Measurements from ENCODE around the gene AGO3.
A peak's percentile ranks its signal among the peaks of the same experiment; 100 is the strongest.

AGO3 gene

DNA sequence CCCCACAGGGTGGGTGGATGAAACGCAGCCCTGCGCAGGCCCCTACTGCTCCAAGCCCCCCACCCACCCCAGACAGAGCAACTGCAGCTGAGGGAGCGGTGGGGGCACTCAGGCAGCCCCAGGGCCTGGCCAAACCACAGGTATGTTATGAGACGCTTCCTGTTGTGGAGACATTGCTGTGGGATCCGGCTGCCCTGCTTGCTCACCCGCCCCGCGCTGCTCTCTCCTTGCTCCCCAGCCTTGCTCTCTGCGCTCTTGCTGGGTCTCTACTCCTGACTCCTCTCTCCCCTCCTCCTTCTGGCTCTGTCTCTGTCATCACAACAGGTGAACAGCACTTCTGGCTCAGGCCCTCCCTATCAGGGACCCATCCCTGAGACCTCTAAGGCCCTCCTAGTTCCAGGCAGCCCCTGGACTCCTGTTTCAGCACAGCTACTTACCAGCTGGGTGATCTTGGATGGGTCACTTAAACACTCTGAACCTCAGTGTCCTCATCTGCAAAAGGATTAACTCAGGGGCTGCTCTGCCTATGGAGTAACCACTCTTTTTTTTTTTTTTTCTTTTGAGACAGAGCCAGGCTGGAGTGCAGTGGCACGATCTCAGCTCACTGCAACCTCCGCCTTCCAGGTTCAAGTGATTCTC, 178.3 kb downstream of the AGO3 start:
- H3K9me3 ChIP-seq (ENCODE audit: control insufficient read depth, low read length): no peaks in the 10 kb centered on the region
- H3K4me1 ChIP-seq (ENCODE audit: control insufficient read depth, insufficient read depth, low read length, poor library complexity, severe bottlenecking): peaks cover 9% of the 10 kb centered on the region
- 93 to 96% methylated on average over 5 to 7 of the region's 11 CpGs for WGBS, 2 experiments (ENCODE audit: insufficient coverage in 2 of 2)
- no peak overlapping the region for H3K27ac ChIP-seq (ENCODE audit: low read depth, low read length, severe bottlenecking)
- no peaks in the 10 kb centered on the region for H3K36me3 ChIP-seq (ENCODE audit: control insufficient read depth, insufficient read depth, low read length)
- no peak overlapping the region for H3K4me3 ChIP-seq (ENCODE audit: extremely low read depth, insufficient read depth, low read length, poor library complexity, severe bottlenecking)

GRCh38 chr1:36111151-36111550, 180.2 kb downstream of the AGO3 start:
- H3K4me3 ChIP-seq (ENCODE audit: extremely low read depth, insufficient read depth, low read length, poor library complexity, severe bottlenecking): no peak overlapping the region
- 82 to 86% methylated on average over 3 to 4 of the region's 4 CpGs for WGBS, 2 experiments (ENCODE audit: insufficient coverage in 2 of 2)
- H3K4me1 ChIP-seq (ENCODE audit: control insufficient read depth, insufficient read depth, low read length, poor library complexity, severe bottlenecking): peaks cover 11% of the 10 kb centered on the region
- no peaks in the 10 kb centered on the region for H3K9me3 ChIP-seq (ENCODE audit: control insufficient read depth, low read length)
- H3K36me3 ChIP-seq (ENCODE audit: control insufficient read depth, insufficient read depth, low read length): no peaks in the 10 kb centered on the region
- H3K27ac ChIP-seq (ENCODE audit: low read depth, low read length, severe bottlenecking): no peak overlapping the region

- Histone ChIP-seq H3K27ac (ENCODE audit: low read depth, low read length, severe bottlenecking) (no peak overlapping the region), H3K9me3 (ENCODE audit: control insufficient read depth, low read length) (no peaks in the 10 kb centered on the region), H3K4me1 (ENCODE audit: control insufficient read depth, insufficient read depth, low read length, poor library complexity, severe bottlenecking) (peaks cover 10% of the 10 kb centered on the region), H3K36me3 (ENCODE audit: control insufficient read depth, insufficient read depth, low read length) (no peaks in the 10 kb centered on the region), H3K4me3 (ENCODE audit: extremely low read depth, insufficient read depth, low read length, poor library complexity, severe bottlenecking) (no peak overlapping the region)
- WGBS, 2 experiments (ENCODE audit: insufficient coverage in 2 of 2): 92 to 93% methylated on average over 9 of the region's 9 CpGs
Measured at GRCh38 chr1:36112823-36113222, 181.9 kb downstream of the AGO3 start.

DNA sequence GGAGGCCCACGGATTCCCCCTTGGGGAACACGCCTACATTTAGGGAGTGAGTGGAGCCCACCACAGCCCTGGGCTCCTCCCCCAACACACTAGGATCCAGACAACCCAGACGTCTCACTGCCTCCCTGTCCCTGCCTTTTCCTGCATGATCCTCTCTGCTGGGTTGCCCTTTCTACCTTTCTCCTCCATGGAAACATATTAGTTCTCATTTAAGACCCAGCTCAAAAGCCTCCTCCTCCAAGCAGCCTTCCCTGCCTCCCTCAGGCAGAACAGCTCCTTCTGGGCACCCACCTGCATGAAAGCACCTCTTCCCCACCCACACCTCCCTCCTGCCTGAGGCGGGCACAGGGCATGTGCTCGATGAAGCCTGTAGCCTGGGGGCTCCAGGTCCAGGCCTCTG, 183.5 kb downstream of the AGO3 start:
- Histone ChIP-seq H3K9me3 (ENCODE audit: control insufficient read depth, low read length) (no peaks in the 10 kb centered on the region), H3K27ac (ENCODE audit: low read depth, low read length, severe bottlenecking) (no peak overlapping the region), H3K4me3 (ENCODE audit: extremely low read depth, insufficient read depth, low read length, poor library complexity, severe bottlenecking) (no peak overlapping the region), H3K36me3 (ENCODE audit: control insufficient read depth, insufficient read depth, low read length) (no peaks in the 10 kb centered on the region), H3K4me1 (ENCODE audit: control insufficient read depth, insufficient read depth, low read length, poor library complexity, severe bottlenecking) (peaks cover 4% of the 10 kb centered on the region)
- 74 to 75% methylated on average over 4 to 5 of the region's 5 CpGs for WGBS, 2 experiments (ENCODE audit: insufficient coverage in 2 of 2)

GRCh38 chr1:36115200-36115669, 184.3 kb downstream of the AGO3 start:
- H3K4me3 ChIP-seq (ENCODE audit: extremely low read depth, insufficient read depth, low read length, poor library complexity, severe bottlenecking): no peak overlapping the region
- peaks cover 3% of the 10 kb centered on the region for H3K4me1 ChIP-seq (ENCODE audit: control insufficient read depth, insufficient read depth, low read length, poor library complexity, severe bottlenecking)
- no peaks in the 10 kb centered on the region for H3K9me3 ChIP-seq (ENCODE audit: control insufficient read depth, low read length)
- H3K36me3 ChIP-seq (ENCODE audit: control insufficient read depth, insufficient read depth, low read length): no peaks in the 10 kb centered on the region
- no peak overlapping the region for H3K27ac ChIP-seq (ENCODE audit: low read depth, low read length, severe bottlenecking)
- 76 to 77% methylated on average over 15 to 17 of the region's 18 CpGs for WGBS, 2 experiments (ENCODE audit: insufficient coverage in 2 of 2)

DNA sequence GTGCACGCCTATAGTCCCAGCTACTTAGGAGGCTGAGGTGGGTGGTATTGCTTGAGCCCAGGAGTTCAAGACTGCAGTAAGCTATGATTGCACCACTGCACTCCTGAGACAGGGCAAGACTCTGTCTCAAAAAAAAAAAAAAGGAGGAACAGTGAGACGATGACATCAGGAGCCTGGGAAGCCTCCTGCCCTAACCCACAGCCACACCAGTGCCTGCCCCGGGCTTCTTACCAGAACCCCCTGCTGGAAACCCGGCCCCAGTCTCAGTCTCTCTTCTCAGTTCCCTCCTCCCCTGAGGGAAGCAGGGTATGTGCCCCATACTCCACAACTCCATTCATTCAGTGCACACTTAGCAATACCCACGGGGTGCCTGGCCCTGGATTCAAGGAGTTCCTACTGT, 185.0 kb downstream of the AGO3 start:
- WGBS, 2 experiments (ENCODE audit: insufficient coverage in 2 of 2): 67 to 70% methylated on average over 3 to 5 of the region's 5 CpGs
- Histone ChIP-seq H3K4me3 (ENCODE audit: extremely low read depth, insufficient read depth, low read length, poor library complexity, severe bottlenecking) (no peak overlapping the region), H3K36me3 (ENCODE audit: control insufficient read depth, insufficient read depth, low read length) (no peaks in the 10 kb centered on the region), H3K4me1 (ENCODE audit: control insufficient read depth, insufficient read depth, low read length, poor library complexity, severe bottlenecking) (peaks cover 3% of the 10 kb centered on the region), H3K9me3 (ENCODE audit: control insufficient read depth, low read length) (no peaks in the 10 kb centered on the region), H3K27ac (ENCODE audit: low read depth, low read length, severe bottlenecking) (no peak overlapping the region)

- Histone ChIP-seq H3K27ac (ENCODE audit: low read depth, low read length, severe bottlenecking) (no peak overlapping the region), H3K36me3 (ENCODE audit: control insufficient read depth, insufficient read depth, low read length) (no peaks in the 10 kb centered on the region), H3K9me3 (ENCODE audit: control insufficient read depth, low read length) (no peaks in the 10 kb centered on the region), H3K4me3 (ENCODE audit: extremely low read depth, insufficient read depth, low read length, poor library complexity, severe bottlenecking) (no peak overlapping the region), H3K4me1 (ENCODE audit: control insufficient read depth, insufficient read depth, low read length, poor library complexity, severe bottlenecking) (peaks cover 3% of the 10 kb centered on the region)
- 83 to 95% methylated on average over 4 to 5 of the region's 5 CpGs for WGBS, 2 experiments (ENCODE audit: insufficient coverage in 2 of 2)
Measured at GRCh38 chr1:36116901-36117300, 186.0 kb downstream of the AGO3 start.

DNA sequence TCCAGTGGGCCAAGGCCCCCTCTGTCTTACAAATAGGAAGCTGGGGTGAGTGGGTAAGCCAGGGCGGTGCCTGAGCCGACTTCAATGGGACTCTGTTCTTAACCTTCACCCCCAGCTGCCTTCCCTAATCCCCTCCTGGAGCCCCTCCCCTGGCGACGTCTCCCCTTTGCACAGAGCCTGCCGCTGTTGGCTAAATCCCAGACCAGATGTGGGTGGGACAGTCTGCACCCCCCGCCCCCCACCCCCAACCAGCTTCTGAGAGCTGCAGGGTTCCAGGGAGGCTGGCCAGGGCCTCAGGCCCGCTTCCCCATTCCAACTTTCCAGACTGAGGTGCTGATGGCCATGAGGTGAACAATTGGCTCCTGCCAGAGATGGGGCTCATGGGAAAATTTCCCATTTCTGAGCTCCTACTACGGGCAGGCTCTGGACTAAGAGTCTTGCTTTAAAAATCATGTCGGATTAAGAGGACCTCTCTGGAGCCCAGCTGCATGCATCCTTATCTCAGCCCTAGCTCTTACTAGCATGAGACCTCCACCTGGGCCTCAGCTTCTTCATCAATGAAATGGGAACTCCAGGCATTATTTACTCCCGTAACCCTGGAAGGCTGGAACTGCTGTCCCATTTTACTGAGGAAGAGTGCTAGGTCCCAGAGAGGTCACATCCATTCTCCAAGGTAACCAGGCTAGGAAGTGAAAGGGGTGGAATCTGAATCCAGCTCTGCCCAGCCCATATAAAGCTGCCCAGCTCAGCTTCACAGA, 187.7 kb downstream of the AGO3 start:
- Histone ChIP-seq H3K36me3 (ENCODE audit: control insufficient read depth, insufficient read depth, low read length) (no peaks in the 10 kb centered on the region), H3K27ac (ENCODE audit: low read depth, low read length, severe bottlenecking) (no peak overlapping the region), H3K4me3 (ENCODE audit: extremely low read depth, insufficient read depth, low read length, poor library complexity, severe bottlenecking) (no peak overlapping the region), H3K4me1 (ENCODE audit: control insufficient read depth, insufficient read depth, low read length, poor library complexity, severe bottlenecking) (peaks cover 3% of the 10 kb centered on the region), H3K9me3 (ENCODE audit: control insufficient read depth, low read length) (no peaks in the 10 kb centered on the region)
- 67 to 80% methylated on average over 4 to 6 of the region's 10 CpGs for WGBS, 2 experiments (ENCODE audit: insufficient coverage in 2 of 2)

DNA sequence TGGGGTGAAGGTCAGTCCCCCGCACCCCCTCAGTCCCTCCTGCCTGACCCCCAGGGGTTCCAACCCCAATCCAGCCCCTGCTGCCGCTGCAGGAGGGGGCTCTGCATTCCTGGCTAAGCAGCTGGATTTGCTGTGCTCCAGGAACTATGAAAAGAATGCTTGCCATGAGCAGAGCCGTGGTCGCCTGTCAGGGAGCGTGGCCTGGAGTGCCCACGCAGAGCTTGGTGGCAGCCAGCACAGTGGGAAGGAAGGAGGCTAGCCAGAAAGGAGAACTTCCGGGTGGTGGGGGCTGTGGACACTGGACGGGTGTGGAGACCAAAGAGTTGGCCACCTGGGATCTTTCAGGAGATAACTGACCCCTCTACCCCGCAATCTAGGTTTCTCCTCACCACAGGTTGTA, 188.6 kb downstream of the AGO3 start:
- Histone ChIP-seq H3K4me3 (ENCODE audit: extremely low read depth, insufficient read depth, low read length, poor library complexity, severe bottlenecking) (no peak overlapping the region), H3K4me1 (ENCODE audit: control insufficient read depth, insufficient read depth, low read length, poor library complexity, severe bottlenecking) (peaks cover 3% of the 10 kb centered on the region), H3K27ac (ENCODE audit: low read depth, low read length, severe bottlenecking) (peak overlapping the region; percentile 29), H3K9me3 (ENCODE audit: control insufficient read depth, low read length) (no peaks in the 10 kb centered on the region), H3K36me3 (ENCODE audit: control insufficient read depth, insufficient read depth, low read length) (no peaks in the 10 kb centered on the region)
- 65 to 75% methylated on average over 6 to 7 of the region's 9 CpGs for WGBS, 2 experiments (ENCODE audit: insufficient coverage in 2 of 2)
